ENCODE measurements around the gene EML1. TPM values are rescaled to one million over a fixed set of nuclear protein-coding genes. Genes with fewer than 3 reads are reported as not detected.

EML1 gene
- total and polyA plus RNA-seq, 2 of the 13 experiments (the other 11 are each of a cell fraction or from before 2014, with no cell fraction given), result 0.59 to 1.7 TPM

DNA sequence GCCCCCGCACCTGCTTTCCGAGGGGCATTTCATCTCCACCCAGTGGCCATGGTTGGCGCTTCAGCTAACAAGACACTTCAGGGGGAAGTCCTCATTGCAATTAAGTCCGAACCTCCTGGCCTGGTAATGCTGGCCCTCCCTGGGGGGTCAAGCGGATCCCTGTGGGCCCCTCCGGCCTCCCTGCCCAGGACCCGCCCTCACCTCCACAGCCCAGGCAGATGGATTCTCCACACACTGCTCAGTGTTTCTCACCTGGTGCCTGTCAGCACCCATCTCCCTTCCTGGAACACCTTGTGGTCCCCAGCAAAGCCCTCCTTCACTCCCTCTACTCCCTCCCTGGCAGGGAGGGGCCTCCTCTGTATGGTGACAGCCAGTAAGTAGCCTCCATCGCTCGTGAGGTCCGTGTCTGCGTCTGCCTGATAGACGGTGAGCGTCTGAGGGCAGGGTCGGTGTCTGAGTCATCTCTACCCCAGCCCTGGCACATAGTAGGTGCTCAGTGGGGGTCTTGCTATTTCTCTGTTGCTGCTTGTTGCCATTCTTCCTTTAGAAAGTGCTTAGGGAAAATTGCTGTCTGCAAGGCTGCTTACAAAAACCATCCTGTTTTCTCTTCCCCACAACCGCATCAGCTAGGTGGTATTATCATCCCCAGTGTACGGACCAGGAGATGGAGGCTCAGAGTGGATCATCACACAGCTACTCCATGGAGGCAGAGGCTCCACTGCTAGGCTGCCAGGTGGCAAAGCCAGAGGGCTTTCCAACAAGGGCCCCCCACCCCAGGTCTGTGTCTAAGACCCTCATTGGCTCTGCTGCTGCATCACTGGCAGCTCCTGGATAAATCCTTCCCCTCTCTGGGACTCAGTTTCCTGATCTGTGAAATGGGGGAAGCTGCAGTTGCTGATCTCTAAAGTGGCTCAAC, 39.7 kb upstream of the EML1 start:
- CTCF ChIA-PET (ENCODE audit: low intra/inter-chr PET ratio, low total read pairs), result no interaction called here
- 8% methylated on average over 8 of the region's 16 CpGs for WGBS (ENCODE audit: low lambda C conversion rate)
- Histone ChIP-seq H4K20me1 (ENCODE audit: insufficient read depth, low read length) (no peaks in the 10 kb centered on the region), H3K4me1 (ENCODE audit: insufficient read depth, low read length) (peaks cover 6% of the 10 kb centered on the region; the same call in 1 of the 2 replicates), H3K27me3 (ENCODE audit: control insufficient read depth in 1 of 2, insufficient read depth in 2 of 2, low read length in 2 of 2) (peaks cover 5 to 80% of the 10 kb centered on the region in 2 experiments; a peak in 4 of 5 replicates), H2AFZ (ENCODE audit: low read length) (no peak overlapping the region), H3K4me2 (ENCODE audit: low read depth, low read length) (no peak overlapping the region), H3K27ac (ENCODE audit: extremely low read length, insufficient read depth, low read length) (no peak overlapping the region), H3K79me2 (ENCODE audit: insufficient read depth, low read length) (no peaks in the 10 kb centered on the region), H3K4me3 (replicated peaks in 1 of 3; ENCODE audit: insufficient read depth in 1 of 3, low read depth in 2 of 3, low read length in 3 of 3) (no peak overlapping the region), H3K36me3 (replicated peaks in 1 of 2; ENCODE audit: control insufficient read depth in 1 of 2, insufficient read depth in 2 of 2, low read length in 2 of 2) (no peaks in the 10 kb centered on the region), H3K9ac (ENCODE audit: insufficient read depth, low read depth, low read length) (no peak overlapping the region), H3K9me3 (ENCODE audit: low read length) (no peaks in the 10 kb centered on the region)
- POLR2A ChIA-PET, result no interaction called here
- no peak for DNase-seq (ENCODE audit: low spot score)
- BruUV-seq (replicated peaks), result no TSS peak
- TF ChIP-seq RARA (CRISPR knock-in tag; IDR thresholded peaks at IDR 0.05), result no peak
- peak; percentile 53 for TF ChIP-seq ZNF629 (CRISPR knock-in tag; conservative IDR thresholded peaks at IDR 0.05)
- TF ChIP-seq, protein P1, sequence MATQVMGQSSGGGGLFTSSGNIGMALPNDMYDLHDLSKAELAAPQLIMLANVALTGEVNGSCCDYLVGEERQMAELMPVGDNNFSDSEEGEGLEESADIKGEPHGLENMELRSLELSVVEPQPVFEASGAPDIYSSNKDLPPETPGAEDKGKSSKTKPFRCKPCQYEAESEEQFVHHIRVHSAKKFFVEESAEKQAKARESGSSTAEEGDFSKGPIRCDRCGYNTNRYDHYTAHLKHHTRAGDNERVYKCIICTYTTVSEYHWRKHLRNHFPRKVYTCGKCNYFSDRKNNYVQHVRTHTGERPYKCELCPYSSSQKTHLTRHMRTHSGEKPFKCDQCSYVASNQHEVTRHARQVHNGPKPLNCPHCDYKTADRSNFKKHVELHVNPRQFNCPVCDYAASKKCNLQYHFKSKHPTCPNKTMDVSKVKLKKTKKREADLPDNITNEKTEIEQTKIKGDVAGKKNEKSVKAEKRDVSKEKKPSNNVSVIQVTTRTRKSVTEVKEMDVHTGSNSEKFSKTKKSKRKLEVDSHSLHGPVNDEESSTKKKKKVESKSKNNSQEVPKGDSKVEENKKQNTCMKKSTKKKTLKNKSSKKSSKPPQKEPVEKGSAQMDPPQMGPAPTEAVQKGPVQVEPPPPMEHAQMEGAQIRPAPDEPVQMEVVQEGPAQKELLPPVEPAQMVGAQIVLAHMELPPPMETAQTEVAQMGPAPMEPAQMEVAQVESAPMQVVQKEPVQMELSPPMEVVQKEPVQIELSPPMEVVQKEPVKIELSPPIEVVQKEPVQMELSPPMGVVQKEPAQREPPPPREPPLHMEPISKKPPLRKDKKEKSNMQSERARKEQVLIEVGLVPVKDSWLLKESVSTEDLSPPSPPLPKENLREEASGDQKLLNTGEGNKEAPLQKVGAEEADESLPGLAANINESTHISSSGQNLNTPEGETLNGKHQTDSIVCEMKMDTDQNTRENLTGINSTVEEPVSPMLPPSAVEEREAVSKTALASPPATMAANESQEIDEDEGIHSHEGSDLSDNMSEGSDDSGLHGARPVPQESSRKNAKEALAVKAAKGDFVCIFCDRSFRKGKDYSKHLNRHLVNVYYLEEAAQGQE (IDR thresholded peaks at IDR 0.05; ENCODE audit: borderline replicate concordance in 1 of 2, low read depth in 1 of 2, low read length in 2 of 2), result no peak
- in situ Hi-C loops (cut with HindIII; ENCODE audit: extremely low pct_ligation_motif_present, low pct_unique_long_range_greater_than_20kb) (no loop called here), intact Hi-C loops (cut with micrococcal nuclease; ENCODE audit: unreplicated experiment) (no loop called here)
- FAIRE-seq, result no peak
- no peak for ATAC-seq
